Ishikawa (cell line): Measurements from ENCODE around the gene PILRB.

Experiments
- CEBPB ChIP-seq: IDR thresholded peaks from 2 replicates; pipeline ENCODE4 v1.6.1; 2012
- CREB1 ChIP-seq: IDR thresholded peaks from 2 replicates; pipeline ENCODE4 v1.6.1; 2012; ENCODE audit warnings: low read depth
- EGR1 ChIP-seq: IDR thresholded peaks from 2 replicates; pipeline ENCODE4 v1.6.1; 2012
- EP300 ChIP-seq: IDR thresholded peaks from 2 replicates; pipeline ENCODE4 v1.6.1; 2012; ENCODE audit warnings: borderline replicate concordance
- FOXM1 ChIP-seq: IDR thresholded peaks from 2 replicates; pipeline ENCODE4 v1.6.1; 2012; ENCODE audit warnings: low read depth, borderline replicate concordance
- MAX ChIP-seq: IDR thresholded peaks from 2 replicates; pipeline ENCODE4 v1.6.1; 2012
- NFIC ChIP-seq: IDR thresholded peaks from 2 replicates; pipeline ENCODE4 v1.6.1; 2012
- RAD21 ChIP-seq: IDR thresholded peaks from 2 replicates; pipeline ENCODE4 v1.6.1; 2012; ENCODE audit warnings: low read depth
- REST ChIP-seq: IDR thresholded peaks from 2 replicates; pipeline ENCODE4 v1.6.1; 2012; ENCODE audit warnings: low read depth, mild to moderate bottlenecking
- TAF1 ChIP-seq: IDR thresholded peaks from 2 replicates; pipeline ENCODE4 v1.6.1; 2012; ENCODE audit warnings: low read depth, mild to moderate bottlenecking
- TCF12 ChIP-seq: IDR thresholded peaks from 2 replicates; pipeline ENCODE4 v1.6.1; 2012; ENCODE audit warnings: low read depth
- TEAD4 ChIP-seq: IDR thresholded peaks from 2 replicates; pipeline ENCODE4 v1.6.1; 2012
- USF1 ChIP-seq: IDR thresholded peaks from 2 replicates; pipeline ENCODE4 v1.6.1; 2012
- YY1 ChIP-seq: IDR thresholded peaks from 2 replicates; pipeline ENCODE4 v1.6.1; 2012; ENCODE audit warnings: low read depth
- ZBTB7A ChIP-seq: IDR thresholded peaks from 2 replicates; pipeline ENCODE4 v1.6.1; 2012; ENCODE audit warnings: low read depth

PILRB gene

GRCh38 chr7:100373870-100374598, 16.1 kb downstream of the PILRB start:
- TF ChIP-seq RAD21, result peak; percentile 27; the same call in 1 of the 2 replicates

- TF ChIP-seq NFIC (no peak), ZBTB7A (no peak), CREB1 (no peak), TAF1 (no peak), YY1 (no peak), USF1 (no peak), FOXM1 (no peak), REST (no peak), TCF12 (no peak), CEBPB (no peak)
Observed at GRCh38 chr7:100374601-100375000, 16.7 kb downstream of the PILRB start.

- TF ChIP-seq TEAD4 (no peak), RAD21 (no peak), FOXM1 (no peak), ZBTB7A (no peak), EGR1 (no peak), YY1 (no peak), CEBPB (no peak), MAX (no peak)
Observed at GRCh38 chr7:100376066-100376465, 18.1 kb downstream of the PILRB start.

GRCh38 chr7:100378114-100378755, 20.3 kb downstream of the PILRB start:
- peak; percentile 49; the same call in 1 of the 2 replicates for TF ChIP-seq CEBPB
- TF ChIP-seq ZBTB7A, result no peak

GRCh38 chr7:100380196-100380595, 22.3 kb downstream of the PILRB start:
- TF ChIP-seq ZBTB7A (no peak), USF1 (no peak), FOXM1 (no peak), TAF1 (no peak), MAX (no peak), EGR1 (no peak), YY1 (no peak), TCF12 (no peak), TEAD4 (no peak), NFIC (no peak), CEBPB (no peak), RAD21 (no peak), CREB1 (no peak)

GRCh38 chr7:100384628-100385294, 26.8 kb downstream of the PILRB start:
- TF ChIP-seq EP300, result no peak
- no peak for TF ChIP-seq TAF1
- no peak for TF ChIP-seq YY1
- TF ChIP-seq RAD21, result no peak
- no peak for TF ChIP-seq USF1
- TF ChIP-seq REST, result no peak
- TF ChIP-seq TEAD4, result no peak
- no peak for TF ChIP-seq NFIC
- no peak for TF ChIP-seq ZBTB7A
- TF ChIP-seq FOXM1, result no peak
- TF ChIP-seq MAX, result no peak
- TF ChIP-seq CREB1, result no peak
- TF ChIP-seq TCF12, result no peak
- no peak for TF ChIP-seq CEBPB
- TF ChIP-seq EGR1, result no peak
